ENCODE data around the gene LMX1A.
A peak's percentile ranks its signal among the peaks of the same experiment; 100 is the strongest.

Gene LMX1A

DNA sequence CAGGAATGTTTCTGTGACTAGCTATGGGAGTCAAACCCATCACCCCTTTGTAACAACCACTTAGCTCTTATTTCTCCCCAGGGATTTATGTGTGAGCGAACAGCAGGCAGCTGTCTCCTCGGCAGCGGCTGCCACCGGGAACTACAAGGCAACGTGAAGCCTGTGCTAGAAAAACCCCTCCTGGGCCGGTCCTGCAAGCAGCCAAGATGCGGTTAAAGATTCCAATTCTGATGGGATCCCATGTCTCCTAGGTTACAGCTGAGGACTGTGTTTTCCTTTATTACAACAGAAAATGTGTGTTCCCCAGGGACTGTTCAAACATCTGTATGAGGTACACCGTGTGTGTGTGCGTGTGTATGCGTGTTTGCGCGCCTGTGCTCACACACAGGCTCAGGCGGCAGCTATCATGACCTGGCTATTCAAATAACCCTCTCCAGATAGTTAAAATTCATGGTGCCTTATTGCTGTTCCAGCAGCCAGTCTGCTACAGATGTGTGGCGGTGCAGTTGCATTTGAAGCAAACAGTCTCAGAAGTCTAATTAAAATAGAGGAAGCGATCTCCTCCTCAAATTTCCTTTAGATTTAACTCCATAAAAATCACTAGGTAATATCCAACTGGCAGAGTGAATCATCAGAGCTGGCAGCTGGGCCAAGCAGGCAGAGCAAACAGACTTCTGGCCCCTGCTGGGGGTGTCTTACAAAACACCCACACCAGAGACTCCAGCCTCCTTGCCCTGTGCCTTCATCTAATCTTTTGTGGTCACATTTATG lies 68.0 kb downstream of the LMX1A start:
- peak overlapping the region; percentile 92 for H3K27ac ChIP-seq
- TF ChIP-seq, protein P1, sequence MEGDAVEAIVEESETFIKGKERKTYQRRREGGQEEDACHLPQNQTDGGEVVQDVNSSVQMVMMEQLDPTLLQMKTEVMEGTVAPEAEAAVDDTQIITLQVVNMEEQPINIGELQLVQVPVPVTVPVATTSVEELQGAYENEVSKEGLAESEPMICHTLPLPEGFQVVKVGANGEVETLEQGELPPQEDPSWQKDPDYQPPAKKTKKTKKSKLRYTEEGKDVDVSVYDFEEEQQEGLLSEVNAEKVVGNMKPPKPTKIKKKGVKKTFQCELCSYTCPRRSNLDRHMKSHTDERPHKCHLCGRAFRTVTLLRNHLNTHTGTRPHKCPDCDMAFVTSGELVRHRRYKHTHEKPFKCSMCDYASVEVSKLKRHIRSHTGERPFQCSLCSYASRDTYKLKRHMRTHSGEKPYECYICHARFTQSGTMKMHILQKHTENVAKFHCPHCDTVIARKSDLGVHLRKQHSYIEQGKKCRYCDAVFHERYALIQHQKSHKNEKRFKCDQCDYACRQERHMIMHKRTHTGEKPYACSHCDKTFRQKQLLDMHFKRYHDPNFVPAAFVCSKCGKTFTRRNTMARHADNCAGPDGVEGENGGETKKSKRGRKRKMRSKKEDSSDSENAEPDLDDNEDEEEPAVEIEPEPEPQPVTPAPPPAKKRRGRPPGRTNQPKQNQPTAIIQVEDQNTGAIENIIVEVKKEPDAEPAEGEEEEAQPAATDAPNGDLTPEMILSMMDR (conservative IDR thresholded peaks at IDR 0.05), result no peak

DNA sequence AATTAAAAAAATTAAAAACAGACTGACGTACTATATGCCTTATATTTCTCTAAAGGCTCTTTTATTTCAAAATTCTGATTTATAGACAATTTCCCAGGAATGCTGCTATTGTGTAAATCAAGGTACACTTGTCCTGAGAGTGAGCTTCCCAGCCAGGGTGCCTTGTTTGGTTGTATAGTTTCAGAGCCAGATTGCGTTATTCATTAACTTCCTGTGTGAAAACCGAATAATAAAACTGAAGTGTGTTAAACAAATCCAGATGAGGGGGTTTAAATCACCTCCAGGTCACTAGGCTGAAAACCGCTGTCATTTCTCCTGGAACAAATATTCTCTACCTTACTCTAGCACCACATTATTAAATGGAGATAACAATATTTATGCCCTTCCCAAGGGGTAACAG lies 68.7 kb downstream of the LMX1A start:
- TF ChIP-seq, protein P1 (conservative IDR thresholded peaks at IDR 0.05), result no peak
- H3K27ac ChIP-seq, result peak overlapping the region; percentile 92

DNA sequence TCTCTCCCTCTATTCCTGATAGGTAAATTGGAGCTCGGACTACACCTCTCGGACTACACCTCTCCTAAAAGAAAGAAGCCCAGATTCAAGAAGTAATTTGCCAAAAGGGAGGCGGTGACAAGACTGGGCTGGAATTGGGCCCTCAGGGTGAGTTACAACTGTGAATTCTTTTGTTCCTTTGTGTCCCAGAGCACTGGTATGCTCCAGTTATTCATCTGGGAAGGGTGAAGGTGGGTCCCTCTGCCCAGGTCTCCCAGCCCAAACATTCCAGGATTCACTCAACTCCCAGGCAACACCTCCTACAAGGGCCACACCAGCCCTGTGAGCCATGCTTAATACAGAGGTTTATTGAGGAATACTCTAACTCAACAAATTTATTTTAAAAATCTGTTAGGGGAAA lies 69.2 kb downstream of the LMX1A start:
- TF ChIP-seq, protein P1 (conservative IDR thresholded peaks at IDR 0.05), result no peak
- H3K27ac ChIP-seq, result peak overlapping the region; percentile 92

DNA sequence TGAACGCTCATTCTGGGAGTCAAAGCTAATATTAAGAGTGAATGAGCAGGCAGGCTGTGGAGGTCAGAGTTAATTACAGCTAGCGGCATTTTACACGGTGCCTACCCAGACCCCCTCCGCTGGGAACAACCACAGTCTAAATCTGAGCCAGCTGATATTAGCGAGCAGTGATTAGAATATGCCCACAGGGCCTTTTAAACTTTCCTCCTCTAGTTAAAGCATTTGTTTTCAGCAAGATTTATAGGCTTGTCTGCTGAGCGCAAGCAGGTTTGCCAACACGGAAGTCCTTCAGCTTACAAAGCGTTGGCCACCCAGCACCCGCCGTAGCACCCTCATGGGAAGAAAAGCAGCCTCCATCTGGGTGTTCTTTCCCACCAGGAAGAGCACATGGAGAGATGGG lies 72.1 kb downstream of the LMX1A start:
- TF ChIP-seq, protein P1 (conservative IDR thresholded peaks at IDR 0.05), result no peak
- peak overlapping the region; percentile 92 for H3K27ac ChIP-seq

DNA sequence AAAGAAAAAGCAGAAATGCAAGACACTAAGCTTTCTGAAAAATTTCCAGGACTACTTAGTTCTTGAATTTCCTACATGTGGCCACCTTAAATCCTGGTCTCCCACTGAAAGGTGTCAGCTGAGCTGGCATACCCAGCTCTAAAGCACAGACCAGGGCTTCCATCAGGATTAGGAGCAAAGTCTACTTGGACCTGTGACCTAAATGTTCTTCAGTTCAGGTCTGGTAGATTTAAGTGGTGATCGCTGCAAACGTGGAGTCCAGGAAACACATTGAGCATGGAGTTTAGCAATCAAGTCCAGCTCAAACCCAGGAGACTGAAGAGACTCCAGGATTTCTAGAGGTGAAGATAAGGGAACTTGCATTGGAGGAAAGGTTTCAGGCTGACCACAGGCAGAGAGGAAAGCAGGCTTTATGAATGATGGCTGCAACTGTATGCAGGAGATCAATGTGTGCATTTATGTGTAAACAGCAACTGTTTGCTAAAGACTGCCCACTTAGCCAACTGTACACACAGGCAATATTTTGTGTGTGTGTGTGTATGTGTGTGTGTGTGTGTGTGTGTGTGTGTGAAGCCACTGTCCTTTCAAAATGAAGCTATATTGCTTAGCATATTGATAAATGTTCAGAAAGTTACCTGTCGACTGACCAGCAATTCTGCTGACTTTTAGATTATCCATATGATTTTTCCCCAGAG lies 75.2 kb downstream of the LMX1A start:
- peak overlapping the region; percentile 58 for H3K27ac ChIP-seq
- TF ChIP-seq, protein P1 (conservative IDR thresholded peaks at IDR 0.05), result no peak

DNA sequence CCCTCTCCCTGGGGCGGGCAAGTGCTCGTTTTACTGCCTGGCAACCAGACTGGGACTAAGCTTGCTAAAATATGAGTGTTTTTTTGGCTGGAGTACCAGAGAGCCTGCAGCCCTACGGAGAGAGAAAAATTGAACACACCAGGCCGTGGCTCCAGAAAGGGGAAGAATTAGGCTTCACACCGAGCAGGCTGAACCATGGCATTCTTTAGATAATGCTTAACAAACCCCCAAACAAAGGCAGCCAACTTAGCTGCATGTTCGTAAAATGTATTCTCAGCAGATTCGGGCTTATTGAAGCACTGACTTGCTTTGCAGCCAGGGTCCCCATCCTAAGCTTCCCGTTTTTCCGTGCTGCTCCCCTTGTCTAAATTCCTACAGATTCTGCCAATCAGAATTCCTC lies 76.6 kb downstream of the LMX1A start:
- no peak overlapping the region for H3K27ac ChIP-seq
- TF ChIP-seq, protein P1 (conservative IDR thresholded peaks at IDR 0.05), result no peak

DNA sequence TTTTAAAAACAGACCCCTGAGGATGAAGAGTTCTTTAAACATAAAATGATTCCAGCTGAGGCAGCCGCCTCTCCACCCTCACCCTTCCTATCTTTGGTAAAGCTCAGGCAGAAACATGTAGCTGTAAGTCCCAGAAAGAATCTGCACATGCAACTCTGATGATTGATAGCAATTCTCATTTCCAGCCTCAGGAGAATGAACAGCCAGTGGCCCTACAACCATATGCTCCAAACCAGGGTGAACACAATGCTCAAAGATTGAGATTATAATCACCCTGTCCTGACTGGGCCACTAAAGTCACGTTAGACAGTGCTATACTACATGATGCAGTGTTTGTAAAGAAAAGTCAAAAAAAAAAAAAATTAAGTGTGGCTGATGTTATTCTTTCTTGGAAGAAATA lies 80.2 kb downstream of the LMX1A start:
- TF ChIP-seq, protein P1 (conservative IDR thresholded peaks at IDR 0.05), result no peak
- no peak overlapping the region; the same call in 1 of the 2 replicates for H3K27ac ChIP-seq
